Adrenal gland (tissue), 12 donors: ENCODE data around the gene TCL1B. TPM values are rescaled to one million over a fixed set of nuclear protein-coding genes. Genes with fewer than 3 reads are reported as not detected.

Experiments used
- DNase-seq, 7 donors: peaks; one replicate each; pipeline ENCODE4 v3.0.0-alpha.2; 2019 to 2020
- H3K27ac ChIP-seq, 5 donors: fragments of 200-600 bp; sonication (generic) in 4 of 5; 1 replicate in 3 of 5; 2 replicates in 2 of 5; pipeline versions ENCODE4 v1.5.1 to v1.8.0; 2016 to 2020; ENCODE audit warnings: mild to moderate bottlenecking in 1 of 5
- H3K27me3 ChIP-seq: fragments of 200-600 bp; 2 replicates; pipeline ENCODE4 v1.8.0; 2021
- H3K36me3 ChIP-seq, 2 donors: fragments of 200-600 bp; replicated peaks in 1 of 2; 1 replicate in 1 of 2; 2 replicates in 1 of 2; pipeline versions ENCODE4 v1.5.1 to v1.8.0; 2018 to 2022
- H3K4me1 ChIP-seq, 2 donors: fragments of 200-600 bp; replicated peaks in 1 of 2; 1 replicate in 1 of 2; 2 replicates in 1 of 2; pipeline versions ENCODE4 v1.5.1 to v1.8.0; 2018 to 2021
- H3K4me3 ChIP-seq, 4 donors: fragments of 200-600 bp; sonication (generic) in 3 of 4; one replicate each; pipeline ENCODE4 v1.5.1; 2016 to 2018
- H3K9me3 ChIP-seq, 3 donors: fragments of 200-600 bp; sonication (generic) in 1 of 3; replicated peaks in 1 of 3; 1 replicate in 2 of 3; 2 replicates in 1 of 3; pipeline versions ENCODE4 v1.5.1 to v1.8.0; 2016 to 2021
- POLR2A ChIP-seq, 2 donors: fragments of 450-650 bp; IDR thresholded peaks; one replicate each; pipeline ENCODE4 v1.6.1; 2017; ENCODE audit warnings: antibody characterized with exemption in 2 of 2, mild to moderate bottlenecking in 2 of 2, moderate library complexity in 1 of 2
- WGBS, 4 donors: extraction: QIAGEN DNeasy Blood & Tissue Kit in 2 of 4; methylation state at CpG; one replicate each; pipeline versions ENCODE4 v1.1.5 to v1.1.7; 2013 to 2017; 5-methylcytosine and 5-hydroxymethylcytosine counted together
- intact Hi-C, 2 donors: fragments of 100-400 bp; cut with DNase I; formaldehyde crosslinking; loops; one replicate each; pipeline versions ENCODE4 v1.14.1 to v1.15.0; 2022 to 2023
- polyA plus RNA-seq, 3 donors: library from polyadenylated mRNA; stranded (reverse); fragments of 200-250 nt in 2 of 3; fragments of 350-450 nt in 1 of 3; fragmentation: Illumina TruSeq in 1 of 3; extraction: RNeasy Lipid Tissue Mini Kit (QIAGEN cat#74804) in 1 of 3; gene quantifications; one replicate each; pipeline ENCODE4 v1.2.3, GENCODE V29; 2013 to 2014
- total RNA-seq, 9 donors: library from RNA; depleted of rRNA in 4 of 9; stranded (reverse); fragments of >200 nt in 4 of 9; fragments of 120-200 nt in 1 of 9; fragmentation: NEBNext Ultra II Directional in 1 of 9; extraction: Animal tissue kit (Norgen Biotek cat#: 25700) in 1 of 9; gene quantifications; one replicate each; pipeline versions ENCODE4 v1.1.0 to v1.2.4, GENCODE V29; 2013 to 2023
- TF ChIP-seq, protein P1 (sequence below), 6 experiments: fragments of 450-650 bp in 4 of 6; fragments of 200-600 bp in 2 of 6; sonication (generic) in 1 of 6; IDR thresholded peaks; 1 replicate in 5 of 6; 2 replicates in 1 of 6; pipeline versions ENCODE4 v1.5.1 to v1.8.0; 2016 to 2021; ENCODE audit warnings: antibody characterized with exemption in 6 of 6, mild to moderate bottlenecking in 2 of 6, moderate library complexity in 1 of 6
- donor health status: healthy with polysubstance abuse.
- donor health status: Bipolar disorder and iron deficiency.
- donor health status: DM: yes; HTN: yes; CAD: no.
- donor health status: DM: no; HTN: no; CAD: no.
- donor health status: DM: no; HTN: no; CAD: no.
- donor health status: DM: yes; HTN: yes; CAD: no.

The TCL1B gene
- total and polyA plus RNA-seq, 12 donors, result 0.06 to 0.13 TPM; not detected in 10

DNA sequence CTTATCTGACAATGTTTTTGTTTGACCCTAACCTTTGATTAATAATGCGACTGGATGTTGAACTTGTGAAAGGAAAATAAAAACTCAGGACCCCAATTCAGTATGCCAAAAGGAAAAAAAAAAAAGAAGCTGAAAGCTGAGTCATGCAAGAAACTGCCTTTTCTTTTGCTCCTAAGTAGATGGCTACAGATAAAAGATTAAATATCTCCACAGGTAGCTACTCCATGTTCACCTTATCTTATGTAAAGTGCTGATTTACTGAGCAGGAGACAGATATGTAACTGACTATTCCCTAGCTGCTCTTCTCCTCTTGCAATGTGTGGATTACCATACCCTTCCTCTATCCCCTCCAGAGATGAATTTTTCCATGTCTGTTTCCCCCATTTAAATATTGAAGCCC lies 30.8 kb upstream of the TCL1B start:
- H3K4me1 ChIP-seq, result peaks cover 12 to 16% of the 10 kb centered on the region in 2 donors
- no peaks in the 10 kb centered on the region for H3K36me3 ChIP-seq
- H3K27ac ChIP-seq, result no peak overlapping the region
- no peak for DNase-seq
- H3K4me3 ChIP-seq, result no peak overlapping the region
- H3K9me3 ChIP-seq, result no peaks in the 10 kb centered on the region
- no peak for TF ChIP-seq POLR2A (IDR thresholded peaks at IDR 0.05)
- TF ChIP-seq, protein P1, sequence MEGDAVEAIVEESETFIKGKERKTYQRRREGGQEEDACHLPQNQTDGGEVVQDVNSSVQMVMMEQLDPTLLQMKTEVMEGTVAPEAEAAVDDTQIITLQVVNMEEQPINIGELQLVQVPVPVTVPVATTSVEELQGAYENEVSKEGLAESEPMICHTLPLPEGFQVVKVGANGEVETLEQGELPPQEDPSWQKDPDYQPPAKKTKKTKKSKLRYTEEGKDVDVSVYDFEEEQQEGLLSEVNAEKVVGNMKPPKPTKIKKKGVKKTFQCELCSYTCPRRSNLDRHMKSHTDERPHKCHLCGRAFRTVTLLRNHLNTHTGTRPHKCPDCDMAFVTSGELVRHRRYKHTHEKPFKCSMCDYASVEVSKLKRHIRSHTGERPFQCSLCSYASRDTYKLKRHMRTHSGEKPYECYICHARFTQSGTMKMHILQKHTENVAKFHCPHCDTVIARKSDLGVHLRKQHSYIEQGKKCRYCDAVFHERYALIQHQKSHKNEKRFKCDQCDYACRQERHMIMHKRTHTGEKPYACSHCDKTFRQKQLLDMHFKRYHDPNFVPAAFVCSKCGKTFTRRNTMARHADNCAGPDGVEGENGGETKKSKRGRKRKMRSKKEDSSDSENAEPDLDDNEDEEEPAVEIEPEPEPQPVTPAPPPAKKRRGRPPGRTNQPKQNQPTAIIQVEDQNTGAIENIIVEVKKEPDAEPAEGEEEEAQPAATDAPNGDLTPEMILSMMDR (IDR thresholded peaks at IDR 0.05), result no peak
- WGBS, 4 donors, result 53 to 65% (median 61%) methylated on average over 1 of the region's 1 CpG
- H3K27me3 ChIP-seq, result no peaks in the 10 kb centered on the region
- intact Hi-C loops, result no loop called here

DNA sequence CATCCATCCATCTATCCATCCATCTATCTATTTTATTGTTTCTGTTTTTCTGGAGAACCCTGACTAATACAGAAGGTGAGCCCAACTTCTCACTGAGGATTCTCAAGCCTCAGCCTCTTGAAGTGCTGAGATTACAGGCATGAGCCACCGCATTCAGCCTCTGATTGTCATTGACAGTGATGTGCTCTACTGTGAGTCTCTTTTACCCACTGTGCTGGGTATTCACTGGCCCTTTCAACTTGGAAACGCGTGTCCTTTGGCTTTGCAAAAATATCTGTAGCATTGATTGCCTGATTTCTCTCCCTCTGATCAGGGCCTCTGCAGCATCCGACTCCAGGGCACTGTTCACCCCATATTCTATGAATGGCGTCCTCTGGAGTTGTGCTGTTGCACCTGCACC lies 29.6 kb upstream of the TCL1B start:
- Histone ChIP-seq H3K27ac (no peak overlapping the region), H3K36me3 (no peaks in the 10 kb centered on the region), H3K9me3 (no peaks in the 10 kb centered on the region), H3K27me3 (no peaks in the 10 kb centered on the region), H3K4me3 (no peak overlapping the region), H3K4me1 (peaks cover 12 to 14% of the 10 kb centered on the region in 2 donors)
- DNase-seq, result no peak
- WGBS, 4 donors, result 90 to 95% (median 91%) methylated on average over 5 of the region's 5 CpGs
- intact Hi-C loops, result no loop called here
- TF ChIP-seq POLR2A (IDR thresholded peaks at IDR 0.05), result no peak
- TF ChIP-seq, protein P1 (IDR thresholded peaks at IDR 0.05), result no peak

DNA sequence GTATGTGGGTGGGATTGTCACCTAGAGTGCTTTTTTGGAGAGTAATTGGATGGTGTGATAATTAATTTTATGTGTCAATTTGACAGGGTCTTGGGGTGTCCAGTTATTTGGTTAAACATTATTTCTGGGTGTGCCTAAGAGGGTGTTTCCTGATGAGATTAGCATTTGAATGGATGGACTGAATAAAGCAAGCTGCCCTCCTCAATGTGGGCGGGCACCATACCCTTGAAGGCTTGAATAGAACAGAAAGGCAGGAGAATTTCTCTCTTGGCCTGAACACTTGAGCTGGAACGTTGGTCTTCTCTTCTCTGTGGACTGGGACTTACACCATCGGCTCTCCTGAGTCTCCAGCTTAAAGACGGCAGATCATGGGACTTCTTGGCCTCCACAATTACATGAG lies 28.8 kb upstream of the TCL1B start:
- no peak for DNase-seq
- no peaks in the 10 kb centered on the region for H3K9me3 ChIP-seq
- no peaks in the 10 kb centered on the region for H3K27me3 ChIP-seq
- peaks cover 5 to 6% of the 10 kb centered on the region in 2 donors for H3K4me1 ChIP-seq
- H3K4me3 ChIP-seq, result no peak overlapping the region
- TF ChIP-seq POLR2A (IDR thresholded peaks at IDR 0.05), result no peak
- TF ChIP-seq, protein P1 (IDR thresholded peaks at IDR 0.05), result no peak
- WGBS, 4 donors, result 67 to 93% (median 86%) methylated on average over 4 of the region's 4 CpGs
- H3K36me3 ChIP-seq, result no peaks in the 10 kb centered on the region
- intact Hi-C loops, result no loop called here
- no peak overlapping the region for H3K27ac ChIP-seq

DNA sequence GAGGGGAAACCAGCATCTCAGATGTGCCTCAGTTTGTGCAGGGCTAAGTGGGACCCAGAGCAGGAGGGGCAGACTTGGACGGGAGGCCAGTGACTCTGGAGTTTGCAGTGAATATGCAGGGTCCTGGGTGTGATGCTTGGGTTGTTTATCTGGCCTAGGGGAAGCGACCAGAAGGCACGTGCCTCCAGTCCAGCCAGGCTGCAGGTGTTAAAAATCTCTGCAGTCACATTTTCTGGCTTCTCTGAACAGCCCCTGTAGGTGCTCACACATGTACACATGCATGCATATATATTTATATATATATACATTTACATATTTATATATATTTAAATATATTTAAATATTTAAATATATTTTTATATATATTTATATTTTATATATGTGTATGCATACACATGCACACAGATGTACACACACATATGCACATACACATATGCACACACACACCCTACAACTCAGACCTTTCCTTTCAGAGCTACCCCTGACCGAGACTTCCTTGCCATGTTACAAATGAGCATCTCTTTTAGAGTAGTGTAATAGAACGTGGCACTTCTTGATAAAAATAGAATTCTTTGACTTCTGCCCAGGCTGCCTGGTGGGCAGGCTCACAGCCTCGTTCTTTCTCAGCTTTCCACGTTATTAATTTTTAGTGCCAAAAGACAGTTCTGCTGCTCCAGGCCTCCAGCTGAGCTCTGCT lies 26.8 kb upstream of the TCL1B start:
- Histone ChIP-seq H3K27ac (no peak overlapping the region), H3K4me3 (no peak overlapping the region), H3K27me3 (no peaks in the 10 kb centered on the region), H3K4me1 (peaks cover 0 to 8% of the 10 kb centered on the region in 2 donors), H3K36me3 (no peaks in the 10 kb centered on the region), H3K9me3 (no peaks in the 10 kb centered on the region)
- intact Hi-C loops, result no loop called here
- DNase-seq, result no peak
- 49 to 66% (median 64%) methylated on average over 7 of the region's 7 CpGs for WGBS, 4 donors
- TF ChIP-seq, protein P1 (IDR thresholded peaks at IDR 0.05), result no peak
- no peak for TF ChIP-seq POLR2A (IDR thresholded peaks at IDR 0.05)
